Fibroblast of skin of left biceps (primary cell): ENCODE results near the gene CIBAR2.
A peak's percentile ranks its signal among the peaks of the same experiment; 100 is the strongest.
"Not testable (repeated sequence)": the region's sequence is repeated elsewhere in the genome, so short reads cannot be mapped to it uniquely, and the experiment has no call there.

ENCODE experiments used
- DNase-seq, 2 experiments: peaks; one replicate each; pipeline ENCODE4 v3.0.0-alpha.2; 2013; ENCODE audit warnings: low read depth in 2 of 2

CIBAR2 gene

DNA sequence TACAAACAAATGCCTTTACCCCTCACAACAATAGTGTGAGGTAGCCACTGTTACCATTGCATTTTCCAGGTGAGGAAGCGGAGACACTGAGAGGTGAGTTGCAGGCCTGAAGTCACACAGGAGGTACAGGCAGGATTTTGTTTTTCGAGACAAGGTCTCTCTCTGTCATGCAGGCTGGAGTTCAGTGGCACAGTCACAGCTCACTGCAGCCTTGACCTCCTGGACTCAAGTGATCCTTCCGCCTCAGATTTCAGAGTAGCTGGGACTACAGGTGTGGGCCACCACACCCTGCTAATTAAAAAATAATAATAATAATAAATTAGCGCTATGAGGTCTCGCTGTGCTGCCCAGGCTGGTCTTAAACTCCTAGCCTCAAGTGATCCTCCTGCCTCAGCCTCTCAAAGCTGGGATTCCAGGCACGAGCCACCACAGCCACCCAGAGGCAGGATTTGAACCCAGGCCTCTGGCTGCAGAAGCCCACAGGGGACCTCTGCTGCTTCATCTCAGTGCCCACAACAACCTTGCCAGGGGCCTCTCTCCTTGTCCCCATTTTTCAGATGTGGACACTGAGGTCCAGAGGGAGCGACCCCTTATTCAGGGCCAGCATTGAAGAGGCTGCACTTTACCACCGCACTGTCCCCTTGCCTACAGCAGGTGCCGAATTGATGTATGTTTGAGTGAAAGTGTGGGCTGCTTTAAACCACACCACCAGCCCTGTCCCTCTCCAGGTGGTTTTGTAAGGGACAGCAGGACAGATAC, 16.0 kb upstream of the CIBAR2 start:
- DNase-seq, result no peak

DNA sequence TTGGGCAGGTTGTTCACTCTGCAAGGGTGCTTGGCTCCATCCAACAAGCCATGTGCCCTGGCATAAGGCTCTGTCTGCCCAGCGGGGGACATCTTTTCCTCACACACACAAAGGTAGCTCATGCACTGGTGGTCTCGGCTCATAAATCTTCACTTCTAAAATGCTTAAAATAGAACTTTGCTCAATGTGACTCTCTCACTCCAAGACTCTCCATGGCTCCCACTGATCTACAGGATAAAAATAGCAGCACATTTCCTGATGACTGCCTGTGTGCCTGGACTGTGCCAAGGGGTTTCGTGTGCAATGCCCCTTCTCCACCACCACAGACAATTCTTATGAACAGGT, 15.1 kb upstream of the CIBAR2 start:
- DNase-seq, result no peak

DNA sequence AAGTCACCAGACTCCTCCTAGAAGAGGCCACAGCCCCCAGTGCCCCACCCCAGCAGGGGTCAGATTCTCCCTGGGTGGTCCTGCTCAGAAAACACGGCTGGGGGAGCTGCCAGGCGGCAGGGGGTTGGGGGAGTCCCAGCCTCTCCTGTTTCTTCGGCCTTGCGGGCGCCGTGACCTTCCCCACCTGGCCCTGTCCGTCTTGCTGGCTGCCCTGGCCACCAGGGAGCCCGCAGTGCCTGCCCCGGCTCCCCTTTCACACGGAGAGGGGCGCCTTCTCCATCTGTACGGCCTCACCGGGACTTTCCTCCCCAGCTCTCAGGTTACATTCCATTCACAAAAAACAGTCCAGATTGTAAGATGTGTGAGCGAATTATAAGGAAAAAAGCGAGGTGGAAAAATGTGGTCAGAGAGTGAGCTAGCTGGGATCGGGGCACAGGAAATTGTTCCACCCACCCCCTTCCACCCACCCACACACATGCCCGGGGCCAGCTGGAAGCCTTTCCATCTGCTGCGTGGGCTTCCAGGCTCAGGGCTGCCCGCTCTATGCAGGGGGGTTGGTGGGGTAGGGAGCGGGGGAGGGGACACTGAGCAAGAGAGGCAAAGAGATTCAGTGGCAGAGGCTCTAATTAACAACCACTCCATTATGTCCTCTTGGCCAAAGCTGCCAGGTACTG, 14.6 kb upstream of the CIBAR2 start:
- peak; percentile 62 to 64 for DNase-seq

DNA sequence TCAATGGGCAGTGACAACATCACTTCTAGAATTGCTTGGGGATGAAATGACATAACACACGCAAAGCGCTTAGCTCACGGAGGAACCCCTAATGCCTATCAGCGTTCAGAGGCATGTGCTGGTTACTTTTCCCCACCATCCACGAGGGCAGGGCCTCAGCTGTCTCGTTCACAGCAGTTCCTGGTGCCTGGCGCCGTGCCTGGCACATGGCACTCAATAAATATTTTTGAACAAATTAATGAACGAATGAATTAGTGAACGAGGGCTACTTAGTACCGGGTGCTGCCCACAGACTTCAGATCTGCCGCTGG, 14.1 kb upstream of the CIBAR2 start:
- DNase-seq, result no peak

DNA sequence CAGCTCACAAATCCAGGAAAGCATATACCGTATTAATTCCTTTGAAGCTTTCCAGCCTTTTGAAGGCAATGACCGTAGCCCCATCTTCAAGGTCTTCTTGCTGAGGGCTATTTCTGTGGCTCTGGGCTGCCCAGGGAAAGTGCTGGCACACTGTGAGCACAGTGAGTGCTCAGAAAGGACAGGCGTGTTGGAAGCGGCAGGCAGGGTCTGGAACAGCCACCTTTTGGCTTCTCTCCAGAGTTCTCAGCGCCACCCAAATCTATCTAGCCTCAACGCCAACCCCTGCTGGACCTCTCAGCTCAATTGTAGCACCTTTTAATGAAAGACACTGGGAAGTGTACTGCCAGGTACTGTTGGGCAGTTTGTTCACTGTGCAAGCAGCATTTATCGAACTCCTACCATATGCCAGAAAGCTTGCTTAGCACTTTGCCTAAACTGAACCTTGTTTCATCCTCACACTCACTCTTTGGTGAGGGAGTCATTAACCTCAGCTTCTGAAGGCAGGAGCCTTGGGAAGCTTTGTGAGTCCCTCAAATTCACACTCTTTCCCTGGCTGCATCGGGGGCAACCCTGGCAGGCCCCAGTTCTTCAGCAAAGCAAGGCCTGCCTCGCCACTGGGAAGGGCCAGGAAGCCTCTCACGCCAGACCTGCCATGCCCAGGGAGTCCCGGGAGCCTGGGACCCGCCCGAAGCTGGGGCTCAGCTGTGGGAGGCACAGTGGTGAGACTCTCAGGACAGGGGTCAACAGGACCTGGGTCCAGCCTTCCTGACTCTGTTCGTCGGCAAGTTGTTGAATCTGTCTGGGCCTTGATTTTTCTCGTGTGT, 13.5 kb upstream of the CIBAR2 start:
- DNase-seq, result no peak

DNA sequence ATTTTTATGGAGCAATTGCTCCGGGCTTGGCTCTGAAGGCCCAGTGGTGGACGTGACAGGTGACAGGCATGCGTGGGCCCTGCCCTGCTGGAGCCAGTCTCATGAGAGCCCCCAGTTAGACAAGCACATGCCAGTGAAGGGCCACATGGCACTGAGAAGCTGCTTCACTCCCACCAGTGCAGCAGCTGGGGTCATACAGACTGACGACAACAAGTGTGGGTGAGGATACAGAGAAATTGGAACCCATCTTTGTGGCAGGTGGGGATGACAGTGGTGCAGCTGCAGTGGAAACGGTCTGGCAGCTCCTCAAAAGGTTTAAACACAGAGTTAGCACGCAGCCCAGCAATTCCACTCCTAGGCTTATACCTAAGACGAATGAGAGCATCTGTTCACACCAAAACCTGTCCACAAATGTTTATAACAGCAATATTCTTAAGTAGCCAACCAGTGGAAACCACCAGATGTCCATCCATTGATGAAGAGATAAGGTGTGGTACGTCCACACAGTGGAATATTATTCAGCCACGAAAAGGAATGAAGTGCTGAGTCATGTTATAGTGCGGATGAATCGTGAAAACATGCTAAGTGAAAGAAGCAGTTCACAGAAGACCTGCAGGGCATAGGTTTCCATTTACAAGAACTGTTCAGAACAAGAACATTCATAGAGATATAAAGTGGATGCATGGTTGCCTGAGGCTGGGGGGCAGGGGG, 12.5 kb upstream of the CIBAR2 start:
- DNase-seq, result no peak

DNA sequence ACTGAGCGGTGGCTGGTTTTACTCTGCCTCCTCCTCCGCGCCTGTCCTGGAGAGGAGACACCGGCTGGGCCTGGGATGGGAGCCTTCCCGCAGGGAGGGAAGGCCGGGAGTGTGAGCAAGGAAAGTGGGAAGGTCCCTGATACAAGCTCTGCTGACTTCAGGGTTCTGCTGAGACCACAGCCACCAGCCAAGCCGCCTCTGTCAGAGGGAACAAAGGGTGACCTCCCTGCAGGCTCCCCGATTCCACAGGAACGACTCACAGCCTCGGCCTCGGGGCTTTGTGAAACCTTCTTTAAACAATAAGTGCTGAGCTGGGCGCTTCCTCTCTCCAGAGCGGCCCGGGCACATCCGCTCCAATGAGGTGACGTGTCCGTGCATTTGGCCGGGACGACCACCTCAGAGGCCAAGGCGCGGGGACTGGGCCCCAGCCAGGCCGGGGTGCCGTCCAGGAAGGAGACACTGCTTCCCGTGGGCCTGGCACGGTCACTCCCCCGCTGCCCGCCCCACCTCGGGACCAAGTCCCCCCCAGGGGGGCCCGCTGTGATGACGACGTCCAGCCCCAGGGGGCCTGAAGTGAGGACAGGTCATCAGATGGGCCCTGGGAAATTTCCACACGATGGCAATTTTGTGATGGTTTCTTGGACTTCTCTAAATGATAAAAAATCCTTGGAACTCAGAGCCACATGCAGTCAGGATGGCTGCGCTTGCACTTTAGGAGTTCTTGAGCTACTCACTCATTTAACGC, 11.8 kb upstream of the CIBAR2 start:
- no peak for DNase-seq

DNA sequence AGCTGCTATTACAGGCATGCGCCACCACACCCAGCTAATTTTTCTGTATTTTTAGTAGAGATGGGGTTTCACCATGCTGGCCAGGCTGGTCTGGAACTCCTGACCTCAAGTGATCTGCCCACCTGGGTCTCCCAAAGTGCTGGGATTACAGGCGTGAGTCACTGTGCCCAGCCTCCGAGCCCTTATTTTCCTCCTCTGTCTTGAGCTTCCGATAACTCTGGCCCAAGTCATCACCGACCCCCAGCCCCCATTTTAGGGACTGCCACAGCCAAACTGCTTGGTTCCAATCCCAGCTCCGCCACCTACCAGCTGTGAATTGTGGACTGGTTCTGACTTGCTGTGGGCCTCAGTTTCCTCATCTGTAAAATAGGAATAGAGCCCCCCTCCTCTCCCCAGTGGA, 11.2 kb upstream of the CIBAR2 start:
- not testable (repeated sequence) for DNase-seq

DNA sequence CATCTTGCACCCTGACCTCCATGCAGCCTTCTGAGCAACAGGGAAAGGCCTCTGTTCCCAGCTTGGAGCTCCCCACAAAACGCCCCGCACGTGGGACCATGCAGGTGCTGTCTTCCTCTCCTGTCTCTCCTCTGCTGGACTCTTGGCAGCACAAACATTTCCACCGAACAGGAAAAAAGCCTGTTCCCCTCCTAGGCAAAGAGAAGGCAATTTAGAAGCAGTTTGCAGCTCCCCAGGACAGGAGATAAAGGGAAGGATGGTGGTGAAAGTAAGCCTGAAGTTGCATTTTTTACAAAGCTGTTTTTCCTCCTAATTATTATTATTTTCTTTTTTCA, 7.7 kb upstream of the CIBAR2 start:
- no peak for DNase-seq

DNA sequence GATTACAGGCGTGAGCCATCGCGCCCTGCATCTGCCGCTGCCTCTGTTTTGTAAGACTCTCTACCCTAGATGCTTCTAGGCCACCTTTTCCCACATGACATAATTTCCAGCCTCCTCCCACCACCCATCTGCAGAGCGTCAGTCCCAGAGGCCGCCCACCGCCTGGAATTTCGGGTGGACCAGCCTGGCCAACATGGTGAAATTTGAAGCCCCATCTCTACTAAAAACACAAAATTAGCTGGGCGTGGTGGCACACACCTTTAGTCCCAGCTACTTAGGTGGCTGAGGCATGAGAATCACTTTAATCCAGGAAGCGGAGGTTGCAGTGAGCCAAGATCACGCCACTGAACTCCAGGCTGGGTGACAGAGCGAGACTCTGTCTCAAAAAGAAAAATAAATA, 5.1 kb upstream of the CIBAR2 start:
- DNase-seq, result no peak

DNA sequence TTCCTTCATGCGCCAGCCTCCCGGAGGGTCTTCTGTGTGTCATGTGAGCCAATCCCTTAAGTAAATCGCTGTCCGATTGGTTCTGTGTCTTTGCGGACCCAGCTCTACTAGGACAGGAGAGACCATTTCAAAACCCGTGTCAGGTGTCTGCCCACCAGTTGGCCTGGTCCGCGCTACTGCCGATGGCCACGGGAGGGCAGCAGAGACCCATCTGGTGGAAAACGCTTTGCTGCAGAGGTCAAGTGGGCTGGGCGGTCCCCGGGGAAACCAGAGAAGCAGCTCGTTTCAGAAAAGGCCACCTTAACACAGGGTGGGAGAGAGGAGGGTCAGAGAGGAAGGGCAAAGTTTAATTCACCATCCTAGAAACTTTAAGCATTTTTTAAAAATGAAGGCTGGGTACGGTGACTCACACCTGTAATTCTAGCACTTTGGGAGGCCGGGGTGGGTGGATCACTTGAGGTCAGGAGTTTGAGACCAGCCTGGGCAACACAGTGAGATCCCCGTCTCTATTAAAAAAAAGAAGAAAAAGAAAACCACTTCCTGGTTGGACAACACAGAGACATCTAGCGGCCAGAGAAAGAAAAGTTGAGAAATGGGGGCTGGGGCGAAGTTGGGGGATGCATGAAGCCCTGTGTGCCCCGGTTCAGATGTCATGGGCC, 2.8 kb upstream of the CIBAR2 start:
- DNase-seq, result no peak

DNA sequence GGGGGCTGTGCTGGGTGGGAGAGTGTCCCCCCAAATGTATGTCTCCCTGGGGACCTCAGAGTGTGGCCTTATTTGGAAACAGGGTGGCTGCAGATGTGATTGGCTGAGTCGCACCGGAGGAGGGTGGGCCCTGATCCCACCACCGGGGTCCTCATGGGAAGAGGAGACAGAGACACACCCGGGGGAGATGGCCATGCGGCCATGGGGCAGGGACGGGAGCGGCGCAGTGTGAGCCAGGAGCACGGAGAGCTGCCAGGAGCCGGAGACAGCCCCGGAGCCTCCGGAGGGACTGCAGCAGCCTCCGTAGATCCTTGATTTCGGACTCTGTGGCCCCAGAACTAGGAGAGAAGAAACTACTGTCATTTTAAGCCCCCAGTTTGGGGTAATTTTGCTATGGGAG, 1.6 kb upstream of the CIBAR2 start:
- DNase-seq, result no peak

DNA sequence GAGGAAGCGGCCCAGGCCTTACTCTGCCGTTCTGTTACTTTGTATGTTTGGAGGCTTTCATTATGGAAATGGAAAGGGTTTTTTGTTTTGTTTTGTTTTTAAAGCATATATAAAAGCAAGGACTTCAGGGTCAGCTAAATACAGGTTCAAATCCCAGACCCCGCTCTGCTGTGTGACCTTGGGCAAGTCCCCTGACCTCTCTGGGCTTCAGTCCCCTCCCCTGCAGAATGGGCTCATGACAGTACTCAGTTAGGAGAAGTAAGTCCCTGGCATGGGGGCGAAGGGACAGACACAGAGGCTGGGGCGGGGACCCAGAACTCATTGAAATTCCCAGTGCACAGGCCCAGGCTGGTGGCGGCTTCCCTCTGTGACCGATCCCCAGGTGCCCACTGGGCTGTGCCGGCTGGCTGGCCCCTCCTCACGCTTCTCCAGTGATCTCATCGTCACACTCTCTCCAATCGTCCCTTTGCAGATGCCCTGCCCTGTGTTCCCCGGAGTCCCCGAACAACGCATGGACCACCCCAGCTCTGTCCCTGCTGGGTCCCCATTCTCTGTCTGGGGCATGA, 979 bp upstream of the CIBAR2 start:
- DNase-seq, result no peak

DNA sequence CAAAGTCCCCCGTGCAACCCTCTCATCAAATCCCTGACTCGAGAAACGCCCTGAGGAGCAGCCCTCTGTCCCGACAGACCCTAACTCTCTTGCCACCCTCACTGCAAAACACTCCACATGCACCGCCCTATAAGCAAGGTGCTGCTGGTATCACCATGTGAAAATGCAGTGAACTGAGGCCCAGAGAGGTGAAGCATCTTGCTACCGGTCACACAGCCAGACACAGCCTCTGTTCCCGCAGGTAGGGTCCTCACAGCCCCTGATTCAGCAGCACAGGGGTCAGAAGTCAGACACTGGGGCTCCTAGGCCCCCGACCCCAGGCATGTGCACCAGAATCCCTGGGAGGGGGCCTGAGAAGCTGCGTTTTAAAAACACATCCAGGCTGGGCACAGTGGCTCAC, 1.1 kb downstream of the CIBAR2 start:
- no peak for DNase-seq

DNA sequence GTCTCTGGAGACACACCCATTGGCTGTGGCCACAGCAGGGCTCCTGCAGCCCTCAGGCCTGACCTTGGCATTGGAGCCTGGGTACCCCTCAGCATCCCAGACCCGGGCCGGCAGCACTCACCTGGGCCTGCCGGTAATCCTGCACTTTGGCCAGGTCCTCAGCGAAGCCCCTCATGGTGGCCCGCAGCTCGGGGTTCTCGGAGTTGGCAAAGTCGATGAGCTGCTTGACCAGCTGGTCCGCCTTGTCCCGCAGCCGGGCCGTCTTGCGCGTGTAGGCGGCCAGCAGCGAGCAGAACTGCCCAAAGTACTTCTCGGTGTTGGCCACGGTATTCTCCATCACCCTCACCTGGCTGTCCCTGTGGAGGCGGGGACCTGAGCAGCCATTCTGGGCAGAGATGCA, 2.2 kb downstream of the CIBAR2 start:
- no peak for DNase-seq

DNA sequence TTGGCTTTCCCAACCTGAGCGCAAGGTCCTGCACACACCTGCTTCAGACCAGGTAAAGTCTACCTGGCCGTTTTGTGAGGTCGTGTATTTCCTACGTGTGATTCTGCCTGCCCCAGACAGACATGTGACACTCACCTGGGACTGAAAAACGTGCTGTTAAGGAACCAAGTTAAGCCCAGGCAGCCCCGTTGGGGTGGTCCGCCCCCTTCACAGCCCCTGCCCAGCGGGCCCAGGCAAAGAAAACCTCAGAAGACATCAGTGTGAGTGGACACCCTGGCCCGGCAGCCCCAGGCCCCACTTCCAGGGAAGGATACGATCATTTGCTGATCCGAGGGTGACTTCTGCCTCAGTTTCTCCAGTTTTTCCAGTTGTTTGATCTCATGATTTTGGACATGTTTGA, 4.7 kb downstream of the CIBAR2 start:
- no peak for DNase-seq

DNA sequence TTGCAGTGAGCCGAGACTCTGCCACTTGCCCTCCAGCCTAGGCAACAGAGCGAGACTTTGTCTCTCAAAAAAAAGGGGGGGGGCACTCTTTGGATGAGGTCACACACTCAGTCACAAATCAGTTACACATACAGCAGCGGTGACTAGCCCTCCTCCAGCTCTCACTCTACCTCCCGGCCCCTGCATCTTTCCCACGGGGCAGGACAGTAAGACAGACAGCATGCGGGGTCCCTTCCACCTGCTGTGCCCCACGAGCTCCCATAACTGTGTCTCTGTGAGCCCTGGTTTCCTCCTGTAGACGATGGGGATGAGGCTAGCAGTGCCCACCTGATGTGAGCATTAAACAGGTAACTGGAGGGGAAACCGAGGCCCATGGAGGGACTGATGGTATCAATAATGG, 5.2 kb downstream of the CIBAR2 start:
- no peak for DNase-seq

DNA sequence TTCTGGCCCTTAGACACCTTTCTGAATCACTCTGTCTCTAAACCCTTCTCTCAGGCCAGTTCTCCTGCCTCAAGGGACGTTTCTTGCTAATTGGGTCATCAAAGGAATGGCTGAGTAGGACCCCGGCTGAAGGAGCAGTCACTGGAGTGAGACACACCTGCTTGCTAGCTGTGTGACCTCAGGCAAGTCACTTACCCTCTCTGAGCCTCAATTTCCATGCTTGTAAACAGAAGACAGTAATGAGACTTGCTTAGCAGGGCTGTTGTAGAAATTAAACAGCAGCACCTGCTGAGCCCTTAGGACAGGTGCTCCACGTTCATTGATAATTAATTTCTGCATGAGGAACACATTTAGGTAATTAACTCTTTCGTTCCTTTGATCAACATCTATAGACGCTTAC, 6.8 kb downstream of the CIBAR2 start:
- DNase-seq, result no peak

DNA sequence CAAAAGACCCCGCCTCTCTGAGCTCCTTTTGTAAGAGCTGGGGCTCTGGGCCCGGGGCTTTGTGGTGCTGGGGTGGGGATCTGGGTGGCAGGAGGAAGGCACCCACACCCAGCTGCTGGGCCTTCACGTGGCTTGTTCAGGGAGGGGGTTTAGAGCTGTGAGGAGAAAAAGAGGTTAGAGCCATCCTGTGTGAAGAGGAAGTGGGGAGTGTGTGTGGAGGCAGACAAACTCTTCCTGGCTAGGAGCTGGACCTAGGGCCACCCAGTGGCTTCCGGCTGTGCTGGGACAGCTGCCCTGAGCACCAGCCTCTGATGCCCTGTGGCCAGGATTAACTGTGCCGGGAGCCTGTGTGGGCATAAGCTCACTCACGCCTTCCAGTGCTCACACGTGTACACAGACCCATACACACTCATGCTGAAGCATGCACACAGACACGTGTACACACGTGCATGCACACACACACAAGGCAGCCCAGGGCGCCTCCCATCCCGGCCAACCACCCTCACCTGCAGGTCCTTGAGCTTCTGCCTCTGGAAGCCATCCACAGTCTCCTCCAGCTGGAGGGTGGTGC, 7.4 kb downstream of the CIBAR2 start:
- DNase-seq, result no peak

DNA sequence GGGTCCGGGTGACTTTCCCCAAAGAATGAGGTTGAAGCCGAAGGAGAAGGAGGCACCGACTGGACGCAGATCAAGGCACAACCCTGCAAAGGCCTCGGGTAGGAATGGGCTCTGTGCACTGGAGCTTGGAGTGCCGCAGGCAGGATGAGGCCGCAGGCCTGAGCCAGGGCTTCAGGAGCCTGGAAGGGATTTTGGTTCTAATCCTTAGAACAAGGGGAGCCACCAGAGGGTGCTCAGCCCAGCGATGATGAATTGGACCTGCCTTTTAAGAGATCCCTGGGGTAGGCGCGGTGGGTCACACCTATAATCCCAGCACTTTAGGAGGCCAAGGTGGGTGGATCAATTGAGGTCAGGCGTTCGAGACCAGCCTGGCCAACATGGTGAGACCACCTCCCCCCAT, 8.1 kb downstream of the CIBAR2 start:
- DNase-seq, result no peak
